IPS-18c (cell line): ENCODE data around the gene TPBGL.
"Not testable (repeated sequence)": the region's sequence is repeated elsewhere in the genome, so short reads cannot be mapped to it uniquely, and the experiment has no call there.

ENCODE experiments used
- H3K4me3 ChIP-seq: 2 replicates; pipeline ENCODE4 v1.7.0; 2013; ENCODE audit warnings: low read depth, mild to moderate bottlenecking, low read length, moderate library complexity; ENCODE audit not compliant: insufficient read depth
- H3K9me3 ChIP-seq: one replicate; pipeline ENCODE4 v1.6.1; 2013; ENCODE audit warnings: mild to moderate bottlenecking, low read length, moderate library complexity; ENCODE audit not compliant: control insufficient read depth, insufficient read depth

Gene TPBGL

GRCh38 chr11:75262961-75263852, 22.6 kb downstream of the TPBGL start:
- Histone ChIP-seq H3K4me3 (no peak overlapping the region), H3K9me3 (peaks cover 4% of the 10 kb centered on the region)

- no peak overlapping the region for H3K4me3 ChIP-seq
- peaks cover 4% of the 10 kb centered on the region for H3K9me3 ChIP-seq
Measured at GRCh38 chr11:75263944-75264349, 23.4 kb downstream of the TPBGL start.

GRCh38 chr11:75264356-75264755, 23.8 kb downstream of the TPBGL start:
- H3K4me3 ChIP-seq: no peak overlapping the region
- peaks cover 4% of the 10 kb centered on the region for H3K9me3 ChIP-seq

DNA sequence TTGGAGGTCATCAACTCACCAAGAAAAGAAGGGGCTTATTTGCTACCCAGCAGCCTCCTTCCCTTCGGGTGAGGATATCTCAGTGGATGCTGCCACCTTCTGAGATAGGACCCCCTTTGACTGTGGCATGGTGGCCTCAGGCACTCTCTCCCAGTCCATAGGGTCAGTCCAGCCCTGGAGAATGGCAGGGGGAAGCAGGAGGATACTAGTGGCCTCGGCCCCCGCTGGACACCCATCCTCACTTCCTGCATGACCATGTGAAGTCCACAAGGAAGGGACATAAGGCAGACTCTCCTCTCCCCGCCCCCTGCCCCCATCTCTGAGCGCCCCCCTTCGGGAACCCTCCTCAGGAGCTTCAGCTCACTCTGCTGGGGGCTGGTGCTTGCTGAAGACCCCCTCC, 24.4 kb downstream of the TPBGL start:
- Histone ChIP-seq H3K4me3 (no peak overlapping the region), H3K9me3 (peaks cover 4% of the 10 kb centered on the region)

- peaks cover 4% of the 10 kb centered on the region for H3K9me3 ChIP-seq
- no peak overlapping the region for H3K4me3 ChIP-seq
Measured at GRCh38 chr11:75265851-75266531, 25.4 kb downstream of the TPBGL start.

DNA sequence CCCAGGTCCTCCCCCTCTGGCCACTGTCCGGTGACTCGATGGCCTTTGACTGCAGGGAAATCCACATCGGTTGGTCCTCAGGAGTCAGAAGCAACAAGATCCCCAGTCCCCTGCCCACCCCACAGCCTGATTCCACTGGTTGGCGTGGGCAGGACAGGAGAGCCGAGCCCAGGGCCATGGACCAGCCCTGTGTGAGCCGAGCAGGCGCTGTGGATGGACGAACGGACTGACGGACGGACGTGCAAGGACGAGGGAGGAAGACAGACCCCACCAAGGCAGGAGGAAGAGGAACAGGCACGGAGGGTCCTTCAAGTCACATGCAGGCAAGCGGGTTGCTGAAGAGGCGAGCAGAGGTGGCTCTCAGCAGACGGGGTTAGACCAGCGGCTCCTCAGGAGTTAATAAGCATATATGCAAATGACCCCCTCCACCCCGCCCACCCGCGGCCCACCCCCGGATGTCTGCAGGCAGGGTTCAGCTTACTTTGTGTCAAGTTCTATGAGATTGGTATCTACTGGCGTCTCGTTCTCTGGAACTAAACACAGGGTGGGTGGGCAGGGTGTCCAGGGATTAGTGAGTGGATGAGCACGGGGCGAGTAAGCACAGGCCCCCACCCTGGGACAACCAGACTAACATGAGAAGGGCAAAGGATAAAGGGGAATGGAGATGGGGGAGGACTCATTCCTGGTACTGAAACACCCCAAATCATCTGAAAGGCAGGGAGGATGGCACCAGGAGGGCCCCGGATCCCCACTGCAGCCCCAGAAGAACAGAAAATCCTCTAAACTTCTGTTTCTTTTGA, 26.8 kb downstream of the TPBGL start:
- peaks cover 4% of the 10 kb centered on the region for H3K9me3 ChIP-seq
- no peak overlapping the region for H3K4me3 ChIP-seq

DNA sequence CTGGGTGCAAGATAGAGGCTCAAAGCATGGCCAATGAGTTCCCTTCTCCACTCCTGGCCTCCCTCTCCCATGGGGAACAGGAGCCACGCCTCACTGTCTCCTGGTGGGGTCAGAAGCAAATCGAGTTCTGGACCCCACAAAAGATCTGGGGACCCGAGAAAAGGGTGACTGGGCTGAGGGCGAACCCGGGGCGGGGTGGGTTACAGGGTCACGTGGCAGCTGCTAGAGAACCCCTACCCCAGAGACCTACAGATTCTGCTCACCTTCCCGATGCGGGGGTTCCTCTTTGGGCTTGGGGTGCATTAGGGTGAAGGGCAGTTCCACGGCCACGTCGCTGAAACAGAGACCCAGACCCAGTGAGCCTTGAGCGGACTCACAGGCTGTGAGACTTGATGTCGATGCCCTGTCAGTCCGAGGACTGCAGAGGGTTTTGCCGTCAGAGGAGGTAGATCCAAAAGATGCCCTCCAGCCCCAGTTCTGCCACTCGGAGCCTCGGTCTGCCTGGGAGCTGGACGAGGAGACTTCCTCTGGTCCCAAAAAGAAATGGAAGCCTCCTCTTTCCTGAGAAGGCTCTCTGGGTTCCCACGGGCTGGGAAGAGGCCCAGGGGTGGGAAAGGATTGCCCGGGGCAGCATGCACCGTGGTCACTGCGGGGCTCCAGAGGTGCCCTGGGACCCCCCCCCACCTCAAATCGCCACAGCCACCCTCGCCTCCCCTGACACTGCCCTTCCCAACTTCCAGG, 28.2 kb downstream of the TPBGL start:
- Histone ChIP-seq H3K4me3 (no peak overlapping the region), H3K9me3 (peaks cover 4% of the 10 kb centered on the region)

DNA sequence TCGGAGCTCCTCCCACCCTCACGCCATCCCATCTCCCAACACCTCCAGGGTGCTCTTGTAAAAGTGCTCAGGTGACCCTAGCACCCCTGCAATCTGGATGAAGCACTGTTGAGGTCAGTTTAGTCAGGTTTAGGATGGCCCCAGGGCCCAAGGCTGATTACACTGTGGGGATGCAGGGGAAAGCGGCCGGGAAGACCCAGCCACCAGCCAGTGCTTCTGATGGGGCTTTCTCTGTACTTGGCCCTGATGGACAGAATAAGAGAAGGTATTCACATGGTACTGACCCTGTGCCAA, 28.7 kb downstream of the TPBGL start:
- no peak overlapping the region for H3K4me3 ChIP-seq
- peaks cover 4% of the 10 kb centered on the region for H3K9me3 ChIP-seq

- H3K9me3 ChIP-seq: peaks cover 4% of the 10 kb centered on the region
Measured at GRCh38 chr11:75269896-75270295, 29.3 kb downstream of the TPBGL start.

GRCh38 chr11:75270896-75271418, 30.4 kb downstream of the TPBGL start:
- H3K9me3 ChIP-seq: peaks cover 2% of the 10 kb centered on the region
- no peak overlapping the region for H3K4me3 ChIP-seq

More at GRCh38 chr11:75269896-75270295, 29.3 kb downstream of the TPBGL start:
- H3K4me3 ChIP-seq: no peak overlapping the region

DNA sequence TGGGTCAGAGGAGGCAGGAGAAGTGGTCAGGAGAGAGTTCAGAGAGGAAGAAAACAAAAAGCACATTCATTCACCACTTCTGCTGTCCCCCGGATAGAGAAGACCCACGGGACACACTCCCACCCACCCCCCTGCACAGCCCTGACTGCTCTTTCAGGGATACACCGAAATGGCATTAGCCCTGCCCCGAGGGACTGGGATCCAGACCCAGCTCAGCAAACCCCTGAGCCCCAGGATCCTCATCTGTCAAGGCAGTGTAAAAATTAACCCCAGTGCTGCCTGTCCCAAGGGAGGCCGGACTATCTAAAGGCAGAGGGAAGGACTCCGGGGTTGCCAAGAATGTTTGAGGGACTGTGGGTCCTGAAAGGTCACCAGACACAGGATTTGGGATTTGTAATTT, 31.2 kb downstream of the TPBGL start:
- Histone ChIP-seq H3K4me3 (no peak overlapping the region), H3K9me3 (peaks cover 2% of the 10 kb centered on the region)

- H3K4me3 ChIP-seq: no peak overlapping the region
- no peaks in the 10 kb centered on the region for H3K9me3 ChIP-seq
Measured at GRCh38 chr11:75272391-75272790, 31.8 kb downstream of the TPBGL start.

DNA sequence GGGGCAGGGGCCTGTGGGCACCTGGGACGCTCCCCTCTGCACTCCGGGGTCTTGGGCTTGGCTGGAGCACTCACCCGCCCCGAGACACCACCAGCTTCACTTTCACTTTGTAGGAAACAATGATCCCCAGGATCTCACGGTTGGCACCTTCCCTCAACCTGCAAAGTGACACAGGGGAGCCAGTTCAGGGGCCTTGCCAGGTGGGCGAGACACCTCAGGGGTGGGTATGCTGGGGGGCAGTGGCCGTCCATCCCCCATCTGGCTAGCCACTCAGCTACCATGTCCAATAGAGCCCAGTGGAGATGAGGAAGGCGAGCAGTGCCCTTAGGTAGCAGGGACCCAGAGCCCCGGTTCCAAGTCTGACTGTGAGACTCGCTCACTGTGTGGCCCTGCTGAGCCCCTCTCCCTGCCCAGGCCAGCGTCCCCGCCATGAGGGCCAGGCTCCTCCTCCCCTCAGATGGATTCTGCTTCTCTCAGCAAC, 32.3 kb downstream of the TPBGL start:
- Histone ChIP-seq H3K4me3 (no peak overlapping the region), H3K9me3 (no peaks in the 10 kb centered on the region)

- Histone ChIP-seq H3K9me3 (no peaks in the 10 kb centered on the region), H3K4me3 (no peak overlapping the region)
Measured at GRCh38 chr11:75273411-75274391, 33.1 kb downstream of the TPBGL start.

DNA sequence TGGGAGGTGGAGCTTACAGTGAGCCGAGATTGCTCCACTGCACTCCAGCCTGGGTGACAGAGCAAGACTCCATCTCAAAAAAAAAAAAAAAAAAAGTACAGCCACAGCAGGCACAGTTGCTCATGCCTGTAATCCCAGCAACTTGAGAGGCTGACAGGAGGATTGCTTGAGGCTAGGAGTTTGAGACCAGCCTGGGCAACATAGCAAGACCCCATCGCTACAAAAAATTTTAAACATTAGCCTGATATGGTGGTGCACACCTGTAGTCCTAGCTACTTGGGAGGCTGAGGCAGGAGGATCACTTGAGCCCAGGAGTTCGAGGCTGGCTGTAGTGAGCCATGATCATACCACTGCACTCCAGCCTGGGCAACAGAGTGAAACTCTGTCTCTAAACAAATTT, 34.1 kb downstream of the TPBGL start:
- not testable (repeated sequence) for H3K9me3 ChIP-seq, H3K4me3 ChIP-seq

- Histone ChIP-seq H3K4me3 (no peak overlapping the region), H3K9me3 (no peaks in the 10 kb centered on the region)
Measured at GRCh38 chr11:75275581-75275980, 35.0 kb downstream of the TPBGL start.
